NB4 (cell line): ENCODE results near the gene SHB.

ENCODE experiments used
- DNase-seq: peaks from one replicate; pipeline ENCODE4 v3.0.0; 2010; ENCODE audit warnings: low read depth
- H3K4me3 ChIP-seq: one replicate; pipeline ENCODE4 v1.5.1; 2011; ENCODE audit warnings: mild to moderate bottlenecking, low read depth, low read length, moderate library complexity
- MYC ChIP-seq: IDR thresholded peaks from 2 replicates; pipeline ENCODE4 v1.6.1; 2011; ENCODE audit warnings: low read depth, low read length
- POLR2A ChIP-seq: IDR thresholded peaks from 2 replicates; pipeline ENCODE4 v1.6.1; 2011; ENCODE audit warnings: mild to moderate bottlenecking; ENCODE audit not compliant: insufficient read length; ENCODE audit errors: extremely low read depth
- TF ChIP-seq, protein P1 (sequence below): IDR thresholded peaks from one replicate; pipeline ENCODE4 v1.5.1; 2012; ENCODE audit warnings: low read depth, low read length
- TF ChIP-seq, protein P2 (sequence below): IDR thresholded peaks from 2 replicates; pipeline ENCODE4 v1.6.1; 2011; ENCODE audit warnings: low read depth, low read length

SHB gene

DNA sequence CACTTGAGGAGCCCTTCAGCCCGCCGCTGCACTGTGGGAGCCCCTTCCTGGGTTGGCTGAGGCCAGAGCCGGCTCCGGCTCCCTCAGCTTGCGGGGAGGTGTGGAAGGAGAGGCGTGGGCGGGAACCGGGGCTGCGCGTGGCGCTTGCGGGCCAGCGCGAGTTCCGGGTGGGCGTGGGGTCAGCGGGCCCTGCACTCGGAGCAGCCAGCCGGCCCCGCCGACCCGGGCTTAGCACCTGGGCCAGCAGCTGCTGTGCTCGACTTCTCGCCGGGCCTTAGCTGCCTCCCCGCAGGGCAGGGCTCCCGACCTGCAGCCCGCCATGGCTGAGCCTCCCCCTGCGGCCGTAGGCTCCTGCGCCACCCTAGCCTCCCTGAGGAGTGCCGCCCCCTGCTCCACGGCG is 6.2 kb upstream of the SHB start:
- DNase-seq: no peak
- TF ChIP-seq, protein P1, sequence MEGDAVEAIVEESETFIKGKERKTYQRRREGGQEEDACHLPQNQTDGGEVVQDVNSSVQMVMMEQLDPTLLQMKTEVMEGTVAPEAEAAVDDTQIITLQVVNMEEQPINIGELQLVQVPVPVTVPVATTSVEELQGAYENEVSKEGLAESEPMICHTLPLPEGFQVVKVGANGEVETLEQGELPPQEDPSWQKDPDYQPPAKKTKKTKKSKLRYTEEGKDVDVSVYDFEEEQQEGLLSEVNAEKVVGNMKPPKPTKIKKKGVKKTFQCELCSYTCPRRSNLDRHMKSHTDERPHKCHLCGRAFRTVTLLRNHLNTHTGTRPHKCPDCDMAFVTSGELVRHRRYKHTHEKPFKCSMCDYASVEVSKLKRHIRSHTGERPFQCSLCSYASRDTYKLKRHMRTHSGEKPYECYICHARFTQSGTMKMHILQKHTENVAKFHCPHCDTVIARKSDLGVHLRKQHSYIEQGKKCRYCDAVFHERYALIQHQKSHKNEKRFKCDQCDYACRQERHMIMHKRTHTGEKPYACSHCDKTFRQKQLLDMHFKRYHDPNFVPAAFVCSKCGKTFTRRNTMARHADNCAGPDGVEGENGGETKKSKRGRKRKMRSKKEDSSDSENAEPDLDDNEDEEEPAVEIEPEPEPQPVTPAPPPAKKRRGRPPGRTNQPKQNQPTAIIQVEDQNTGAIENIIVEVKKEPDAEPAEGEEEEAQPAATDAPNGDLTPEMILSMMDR: no peak
- no peak for TF ChIP-seq POLR2A
- TF ChIP-seq, protein P2, sequence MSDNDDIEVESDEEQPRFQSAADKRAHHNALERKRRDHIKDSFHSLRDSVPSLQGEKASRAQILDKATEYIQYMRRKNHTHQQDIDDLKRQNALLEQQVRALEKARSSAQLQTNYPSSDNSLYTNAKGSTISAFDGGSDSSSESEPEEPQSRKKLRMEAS: no peak
- no peak for TF ChIP-seq MYC

DNA sequence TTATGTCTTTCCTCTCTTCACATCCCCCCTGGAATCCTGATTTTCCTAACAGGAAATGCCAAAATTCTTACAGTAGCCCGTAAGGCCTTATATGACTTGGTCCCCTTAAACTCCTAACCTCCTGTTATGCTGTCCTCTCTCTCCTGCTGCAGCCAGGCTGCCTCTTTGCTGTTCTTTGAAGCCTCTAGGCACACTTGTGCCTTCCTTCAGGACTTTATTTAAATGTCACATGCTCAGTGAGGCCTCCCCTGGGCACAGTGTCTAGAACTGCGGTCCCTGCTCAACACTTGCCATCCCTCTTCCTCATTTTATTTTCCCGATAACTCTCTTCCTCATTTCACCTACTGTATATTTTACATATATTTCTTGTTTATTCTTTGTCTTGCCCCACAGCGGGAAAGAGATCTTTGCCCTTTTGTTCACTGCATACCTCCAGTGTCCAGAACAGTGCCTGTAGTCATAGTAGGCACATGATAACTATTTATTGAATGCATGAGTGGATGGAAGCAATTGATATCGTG is 5.5 kb upstream of the SHB start:
- TF ChIP-seq, protein P1: no peak
- TF ChIP-seq POLR2A (no peak), MYC (no peak)
- TF ChIP-seq, protein P2: no peak
- H3K4me3 ChIP-seq: no peak overlapping the region
- peak; percentile 15 for DNase-seq

More for the DNA sequence above, 6.2 kb upstream of the SHB start:
- H3K4me3 ChIP-seq: no peak overlapping the region

DNA sequence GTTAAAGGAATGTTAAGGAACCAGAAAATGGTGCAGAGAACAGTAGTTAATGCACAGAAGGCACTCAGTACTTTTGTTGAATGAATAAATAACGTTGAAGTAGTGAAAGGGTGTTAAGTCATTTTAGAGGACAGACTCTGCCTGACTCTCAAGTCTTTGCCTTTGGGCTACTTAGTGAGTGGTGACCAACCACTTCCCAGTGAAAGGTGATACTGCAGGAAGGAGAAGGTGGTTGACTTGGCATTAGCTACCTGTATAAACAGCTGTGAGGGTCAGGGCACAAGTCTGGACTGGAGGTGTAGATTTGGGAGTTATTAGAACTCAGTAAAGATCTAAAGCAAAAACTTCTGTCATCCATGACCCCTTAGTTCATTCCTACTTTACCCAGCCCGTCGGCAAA is 4.9 kb upstream of the SHB start:
- H3K4me3 ChIP-seq: no peak overlapping the region
- TF ChIP-seq, protein P1: no peak
- no peak for DNase-seq

DNA sequence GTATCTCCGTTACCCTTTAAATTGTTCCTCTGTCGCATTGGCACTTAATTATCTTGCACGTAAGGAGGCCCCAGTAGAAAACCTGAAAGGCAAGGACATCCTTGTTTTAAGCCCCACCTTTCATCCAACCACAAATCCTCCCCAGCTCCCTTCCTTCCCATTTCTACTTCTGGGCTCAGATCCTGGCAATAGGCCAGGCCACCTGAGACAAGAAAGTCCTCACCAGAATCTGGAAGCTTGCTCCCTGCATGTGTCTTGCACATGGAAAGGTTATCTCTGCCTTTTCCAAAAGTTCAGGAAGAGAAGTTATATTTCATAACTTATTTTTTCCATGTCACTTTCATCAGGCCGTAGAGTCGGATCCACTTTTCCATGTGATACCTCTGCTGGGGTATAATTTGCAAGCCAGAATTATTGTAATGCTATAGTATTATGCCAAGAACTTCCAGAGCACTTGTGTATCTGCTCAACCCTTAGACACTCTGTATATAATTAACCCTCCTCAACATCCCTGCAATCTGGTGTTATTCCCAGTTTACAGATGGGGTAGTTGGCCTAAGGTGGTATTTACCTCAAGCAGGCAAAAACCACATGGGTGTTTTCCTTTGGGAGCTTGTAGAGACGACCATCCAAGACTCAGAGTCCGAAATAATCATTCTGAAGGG is 2.6 kb upstream of the SHB start:
- TF ChIP-seq, protein P2: no peak
- TF ChIP-seq MYC (no peak), POLR2A (no peak)
- TF ChIP-seq, protein P1: no peak
- no peak for DNase-seq
- no peak overlapping the region for H3K4me3 ChIP-seq

DNA sequence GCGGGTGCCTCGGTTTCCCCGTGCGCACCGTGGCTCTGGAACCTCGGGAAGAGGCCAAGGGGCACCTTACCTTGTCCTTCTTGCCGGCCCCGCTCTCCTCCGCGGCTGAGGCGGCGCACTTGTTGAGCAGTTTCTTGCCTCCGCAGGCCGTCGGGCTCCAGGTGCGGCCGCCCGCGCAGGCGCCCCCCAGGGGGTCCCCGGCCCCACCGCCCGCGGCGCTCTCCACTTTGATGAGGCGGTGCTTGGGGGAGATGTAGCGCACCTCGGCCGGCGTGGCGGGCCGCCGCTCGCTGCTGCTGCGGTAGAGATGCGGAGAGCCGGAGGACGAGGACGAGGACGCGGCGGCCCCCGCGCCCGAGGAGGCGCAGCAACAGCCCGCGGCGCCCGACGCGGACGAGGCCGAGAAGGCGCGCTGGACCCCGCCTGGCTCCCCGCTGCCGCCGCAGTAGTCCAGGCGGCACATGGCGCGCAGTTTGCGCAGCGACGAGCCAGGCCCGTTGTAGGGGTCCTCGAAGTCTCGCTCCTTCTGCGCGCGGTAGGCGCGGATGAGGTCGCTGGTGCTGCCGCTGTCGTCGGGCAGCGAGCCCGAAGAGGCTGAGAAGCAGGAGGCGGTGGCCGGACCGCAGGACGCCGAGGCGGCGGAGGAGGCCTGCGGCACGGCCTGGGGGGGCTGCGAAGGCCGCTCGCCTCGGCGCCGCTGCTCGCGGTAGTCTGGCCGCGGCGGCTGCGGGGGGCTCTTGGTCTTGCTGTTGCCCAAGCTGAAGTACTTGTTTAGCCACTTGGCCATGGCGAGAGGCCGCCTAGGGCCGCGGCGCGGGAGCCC is 957 bp downstream of the SHB start:
- DNase-seq: peak; percentile 12
- no peak for TF ChIP-seq MYC
- TF ChIP-seq, protein P1: no peak
- TF ChIP-seq, protein P2: no peak
- no peak for TF ChIP-seq POLR2A
- no peak overlapping the region for H3K4me3 ChIP-seq
